IMR-90 (cell line): ENCODE data around the gene ASAP2. TPM values are rescaled to one million over a fixed set of nuclear protein-coding genes. Genes with fewer than 3 reads are reported as not detected.

Experiments
- ATAC-seq: fragments of 200-7000 bp; cut with Tn5 transposase; 2 replicates; pipeline ENCODE4 v1.9.1; 2020; ENCODE audit warnings: low read depth, mild to moderate bottlenecking, moderate library complexity
- BruUV-seq: library from RNA; stranded (reverse); fragments of 400-500 nt; replicated peaks from 2 replicates; lab custom pipeline; 2021; lab: Mats Ljungman, UMichigan
- CTCF ChIA-PET: fragments of 300-600 bp; formaldehyde crosslinking; extraction: SDS; loops from one replicate; lab custom pipeline; 2021; ENCODE audit warnings: antibody characterized with exemption; lab: Yijun Ruan, JAX
- POLR2A ChIA-PET: fragments of 300-600 bp; sonication (Branson Sonifier 250); formaldehyde crosslinking; loops from one replicate; lab custom pipeline; 2022; ENCODE audit warnings: antibody characterized with exemption; ENCODE audit not compliant: unreplicated experiment; lab: Charles Lee
- DNase-seq: peaks from one replicate; pipeline ENCODE4 v3.0.0; 2013
- H2AFZ ChIP-seq: replicated peaks from 2 replicates; pipeline ENCODE3; 2013; ENCODE audit warnings: low read length, mild to moderate bottlenecking; ENCODE audit not compliant: poor library complexity
- H2AK5ac ChIP-seq: 2 replicates; pipeline ENCODE4 v1.6.1; 2013; ENCODE audit warnings: low read depth, low read length, inconsistent platforms
- H2AK9ac ChIP-seq: replicated peaks from 2 replicates; pipeline ENCODE3; 2013; ENCODE audit warnings: mild to moderate bottlenecking, low read depth, low read length, moderate library complexity; ENCODE audit not compliant: poor library complexity
- H2BK120ac ChIP-seq: 2 replicates; pipeline ENCODE4 v1.6.1; 2013; ENCODE audit warnings: low read depth, low read length, inconsistent platforms
- H2BK15ac ChIP-seq: 3 replicates; pipeline ENCODE4 v1.6.1; 2013; ENCODE audit warnings: low read depth, low read length, inconsistent platforms
- H2BK20ac ChIP-seq: 2 replicates; pipeline ENCODE4 v1.6.1; 2013; ENCODE audit warnings: low read depth, mild to moderate bottlenecking, inconsistent platforms, low read length, moderate library complexity
- H2BK5ac ChIP-seq: 2 replicates; pipeline ENCODE4 v1.6.1; 2013; ENCODE audit warnings: mild to moderate bottlenecking, low read depth, low read length, inconsistent platforms; ENCODE audit not compliant: poor library complexity, severe bottlenecking
- H3K14ac ChIP-seq: replicated peaks from 2 replicates; pipeline ENCODE4 v1.6.1; 2013; ENCODE audit warnings: low read depth, low read length, inconsistent platforms
- H3K18ac ChIP-seq: 2 replicates; pipeline ENCODE4 v1.6.1; 2013; ENCODE audit warnings: low read depth, low read length, control low read depth
- H3K23ac ChIP-seq: 2 replicates; pipeline ENCODE4 v1.6.1; 2013; ENCODE audit warnings: low read depth, low read length, inconsistent platforms
- H3K27ac ChIP-seq: 2 replicates; pipeline ENCODE4 v1.5.1; 2013; ENCODE audit warnings: mild to moderate bottlenecking, control low read depth, low read length; ENCODE audit not compliant: insufficient read depth
- H3K27me3 ChIP-seq: 2 replicates; pipeline ENCODE4 v1.6.1; 2013; ENCODE audit warnings: low read length; ENCODE audit not compliant: control insufficient read depth, insufficient read depth
- H3K36me3 ChIP-seq: 2 replicates; pipeline ENCODE4 v1.6.1; 2013; ENCODE audit warnings: low read length, mixed read lengths; ENCODE audit not compliant: control insufficient read depth, insufficient read depth
- H3K4ac ChIP-seq: 2 replicates; pipeline ENCODE4 v1.6.1; 2013; ENCODE audit warnings: low read depth, low read length, inconsistent platforms
- H3K4me1 ChIP-seq: 2 replicates; pipeline ENCODE4 v1.6.1; 2013; ENCODE audit warnings: low read length, mixed read lengths; ENCODE audit not compliant: control insufficient read depth, insufficient read depth
- H3K4me2 ChIP-seq: 2 replicates; pipeline ENCODE4 v1.6.1; 2013; ENCODE audit warnings: low read depth, mild to moderate bottlenecking, control low read depth, low read length, moderate library complexity
- H3K4me3 ChIP-seq: 2 replicates; pipeline ENCODE4 v1.5.1; 2013; ENCODE audit warnings: low read depth, mild to moderate bottlenecking, control low read depth, low read length, moderate library complexity; ENCODE audit not compliant: insufficient read depth
- H3K56ac ChIP-seq: 2 replicates; pipeline ENCODE4 v1.6.1; 2013; ENCODE audit warnings: low read length, inconsistent platforms; ENCODE audit not compliant: insufficient read depth; ENCODE audit errors: extremely low read depth
- H3K79me1 ChIP-seq, 2 experiments: 2 replicates each; pipeline ENCODE4 v1.6.1; 2013; ENCODE audit warnings: low read length in 2 of 2, inconsistent platforms in 1 of 2, low read depth in 1 of 2
- H3K9ac ChIP-seq: 2 replicates; pipeline ENCODE4 v1.6.1; 2013; ENCODE audit warnings: low read depth, low read length, control low read depth
- H3K9me1 ChIP-seq: 2 replicates; pipeline ENCODE4 v1.6.1; 2013; ENCODE audit warnings: low read length, inconsistent platforms; ENCODE audit not compliant: insufficient read depth
- H3K9me3 ChIP-seq: 2 replicates; pipeline ENCODE4 v1.6.1; 2013; ENCODE audit warnings: low read length; ENCODE audit not compliant: control insufficient read depth, insufficient read depth
- H4K20me1 ChIP-seq: 2 replicates; pipeline ENCODE4 v1.6.1; 2013; ENCODE audit warnings: low read length, inconsistent platforms; ENCODE audit not compliant: insufficient read depth
- H4K5ac ChIP-seq: 2 replicates; pipeline ENCODE4 v1.6.1; 2013; ENCODE audit warnings: mild to moderate bottlenecking, low read depth, low read length, control low read depth
- H4K8ac ChIP-seq, 2 experiments: 2 replicates each; pipeline ENCODE4 v1.6.1; 2013; ENCODE audit warnings: low read depth in 2 of 2, low read length in 2 of 2, control low read depth in 1 of 2, inconsistent platforms in 1 of 2
- H4K91ac ChIP-seq: 2 replicates; pipeline ENCODE4 v1.6.1; 2013; ENCODE audit warnings: low read depth, low read length, inconsistent platforms; ENCODE audit not compliant: insufficient read depth
- MAFK ChIP-seq: IDR thresholded peaks from 2 replicates; pipeline ENCODE4 v1.6.1; 2012; ENCODE audit warnings: low read depth, low read length, improper control_type of control experiment
- MXI1 ChIP-seq: IDR thresholded peaks from 2 replicates; pipeline ENCODE4 v1.6.1; 2012; ENCODE audit warnings: low read depth, mild to moderate bottlenecking, low read length, moderate library complexity, borderline replicate concordance
- RAD21 ChIP-seq: IDR thresholded peaks from 2 replicates; pipeline ENCODE4 v1.6.1; 2012; ENCODE audit warnings: low read length, improper control_type of control experiment
- RFX5 ChIP-seq: IDR thresholded peaks from 2 replicates; pipeline ENCODE4 v1.8.0; 2012; ENCODE audit warnings: low read depth, mild to moderate bottlenecking, low read length, moderate library complexity
- WGBS, 2 experiments: methylation state at CpG; one replicate each; pipeline versions ENCODE4 v1.1.5 to v1.1.7; 2013; ENCODE audit warnings: missing lambda C conversion rate in 2 of 2; ENCODE audit not compliant: insufficient read length in 1 of 2; ENCODE audit errors: extremely low coverage in 2 of 2; 5-methylcytosine and 5-hydroxymethylcytosine counted together
- dilution Hi-C: fragments of 300-500 bp; cut with HindIII; formaldehyde crosslinking; loops from one replicate; pipeline ENCODE4 v1.14.3; 2018; ENCODE audit warnings: low sequenced_read_pairs; ENCODE audit not compliant: unreplicated experiment
- in situ Hi-C: fragments of 300-500 bp; cut with MboI; formaldehyde crosslinking; loops from 3 replicates; pipeline ENCODE4 v1.14.3; 2019; ENCODE audit warnings: low sequenced_read_pairs, inconsistent platforms, mixed read lengths
- intact Hi-C: fragments of 100-400 bp; cut with micrococcal nuclease; formaldehyde crosslinking; loops from 2 replicates; pipeline ENCODE4 v1.10.0; 2022
- polyA plus RNA-seq, 3 experiments: library from polyadenylated mRNA; depleted of rRNA; stranded (reverse); fragments of >200 nt; gene quantifications; 2 replicates each; pipeline ENCODE4 v1.2.3, GENCODE V29; 2012; ENCODE audit warnings: low replicate concordance in 1 of 3
- total RNA-seq: library from RNA; depleted of rRNA; stranded (reverse); fragments of >200 nt; gene quantifications from 2 replicates; pipeline ENCODE4 v1.2.3, GENCODE V29; 2012

ASAP2 gene
- total and polyA plus RNA-seq, 2 of the 4 experiments (the other 2 are of a cell fraction): 19.7 to 28.1 TPM

DNA sequence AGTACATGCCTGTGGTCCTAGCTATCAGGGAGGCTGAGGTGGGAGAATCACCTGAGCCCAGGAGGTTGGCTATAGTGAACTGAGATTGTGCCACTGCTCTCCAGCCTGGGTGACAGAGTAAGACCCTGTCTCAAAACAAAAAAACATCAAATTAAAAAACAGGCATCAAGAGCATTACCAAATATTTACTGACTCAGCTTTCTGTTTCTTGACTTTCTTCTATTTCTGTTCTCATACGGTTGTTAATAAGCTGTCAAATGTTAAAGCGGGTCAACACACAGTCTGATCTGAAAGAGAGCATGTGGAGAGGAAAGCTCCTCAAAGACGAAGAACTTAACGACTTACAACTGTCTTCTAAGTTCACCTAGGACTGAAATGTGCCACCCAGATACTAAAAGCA is 157.8 kb downstream of the ASAP2 start:
- H3K36me3 ChIP-seq: peaks cover 40% of the 10 kb centered on the region
- H3K79me1 ChIP-seq: peaks cover 12 to 39% of the 10 kb centered on the region in 2 experiments; a peak in 3 of 4 replicates
- no peak overlapping the region for H4K91ac ChIP-seq
- no peak overlapping the region for H2AK9ac ChIP-seq
- H3K14ac ChIP-seq: no peak overlapping the region
- H2BK15ac ChIP-seq: no peak overlapping the region
- H3K18ac ChIP-seq: no peak overlapping the region
- WGBS, 2 experiments: no CpG with 5 or more reads among the region's 4 CpGs
- DNase-seq (no peak), ATAC-seq (no peak)
- H4K20me1 ChIP-seq: no peaks in the 10 kb centered on the region
- no TSS peak for BruUV-seq
- peaks cover 14% of the 10 kb centered on the region for H3K9me1 ChIP-seq
- ChIA-PET CTCF (interaction anchor here (0.7 to 0.9 kb wide), 2 partner anchors 115 to 159 kb away, joined by 3 read pairs; no protein-coding TSS in a partner anchor), POLR2A (no interaction called here)
- H3K9ac ChIP-seq: no peak overlapping the region
- no peak overlapping the region for H4K8ac ChIP-seq
- H2BK120ac ChIP-seq: no peak overlapping the region
- no peaks in the 10 kb centered on the region for H3K27me3 ChIP-seq
- peaks cover 4% of the 10 kb centered on the region; the same call in 1 of the 2 replicates for H3K4me1 ChIP-seq
- H3K56ac ChIP-seq: no peak overlapping the region
- in situ Hi-C loops: no loop called here
- H3K27ac ChIP-seq: no peak overlapping the region
- no peak overlapping the region for H2AK5ac ChIP-seq
- intact Hi-C loops: no loop called here
- no peak overlapping the region for H3K4me2 ChIP-seq
- no peaks in the 10 kb centered on the region for H3K9me3 ChIP-seq
- no peak overlapping the region for H2BK20ac ChIP-seq
- TF ChIP-seq MAFK (peak; percentile 46), RAD21 (no peak), MXI1 (no peak), RFX5 (no peak)
- H2AFZ ChIP-seq: no peak overlapping the region
- H3K23ac ChIP-seq: no peak overlapping the region; the same call in 1 of the 2 replicates
- no peak overlapping the region for H4K5ac ChIP-seq
- H2BK5ac ChIP-seq: no peak overlapping the region
- no peak overlapping the region for H3K4me3 ChIP-seq
- dilution Hi-C loops: no loop called here
- peak overlapping the region; percentile 7; the same call in 1 of the 2 replicates for H3K4ac ChIP-seq
